ENCODE data around the gene ABLIM1. TPM values are rescaled to one million over a fixed set of nuclear protein-coding genes. Genes with fewer than 3 reads are reported as not detected.

The ABLIM1 gene
- total and polyA plus RNA-seq, 2 of the 13 experiments (the other 11 are each of a cell fraction or from before 2014, with no cell fraction given), result 59.4 to 92.7 TPM

- TF ChIP-seq ERF (CRISPR knock-in tag; IDR thresholded peaks at IDR 0.05) (0 out of 2 replicates have a peak, but pooled peaks have one; percentile 19), AGO2 (optimal IDR thresholded peaks at IDR 0.05; ENCODE audit: low read depth, low read length) (no peak), MAFK (conservative IDR thresholded peaks at IDR 0.05 in 1 of 2, IDR thresholded peaks at IDR 0.05 in 1 of 2; ENCODE audit: low read length in 2 of 2) (peak; percentile 58 to 77; a peak in 3 of 4 replicates), PAX8 (CRISPR knock-in tag; IDR thresholded peaks at IDR 0.05; ENCODE audit: borderline replicate concordance) (no peak), ZSCAN9 (CRISPR knock-in tag; IDR thresholded peaks at IDR 0.05; ENCODE audit: borderline replicate concordance) (peak; percentile 44; the same call in 1 of the 2 replicates), ZNF614 (CRISPR knock-in tag; IDR thresholded peaks at IDR 0.05; ENCODE audit: borderline replicate concordance) (0 out of 2 replicates have a peak, but pooled peaks have one; percentile 57), JUNB (CRISPR knock-in tag; IDR thresholded peaks at IDR 0.05; ENCODE audit: borderline replicate concordance) (peak; percentile 93), ZNF121 (CRISPR knock-in tag; IDR thresholded peaks at IDR 0.05) (no peak), FOXP4 (CRISPR knock-in tag; IDR thresholded peaks at IDR 0.05) (peak; percentile 92), HNRNPLL (IDR thresholded peaks at IDR 0.05; ENCODE audit: low read depth, low read length, poor library complexity, severe bottlenecking) (no peak), SALL1 (CRISPR knock-in tag; IDR thresholded peaks at IDR 0.05) (peak; percentile 55; the same call in 1 of the 2 replicates), MED1 (CRISPR knock-in tag; IDR thresholded peaks at IDR 0.05) (peak; percentile 51; the same call in 1 of the 2 replicates), LCORL (IDR thresholded peaks at IDR 0.05) (peak; percentile 78), LCORL (CRISPR knock-in tag; IDR thresholded peaks at IDR 0.05) (peak; percentile 98), ZSCAN20 (CRISPR knock-in tag; IDR thresholded peaks at IDR 0.05; ENCODE audit: borderline replicate concordance) (no peak), POGZ (CRISPR knock-in tag; IDR thresholded peaks at IDR 0.05) (0 out of 2 replicates have a peak, but pooled peaks have one; percentile 22), MAFF (IDR thresholded peaks at IDR 0.05; ENCODE audit: low read depth, low read length) (peak; percentile 71)
- TF ChIP-seq, protein P1, sequence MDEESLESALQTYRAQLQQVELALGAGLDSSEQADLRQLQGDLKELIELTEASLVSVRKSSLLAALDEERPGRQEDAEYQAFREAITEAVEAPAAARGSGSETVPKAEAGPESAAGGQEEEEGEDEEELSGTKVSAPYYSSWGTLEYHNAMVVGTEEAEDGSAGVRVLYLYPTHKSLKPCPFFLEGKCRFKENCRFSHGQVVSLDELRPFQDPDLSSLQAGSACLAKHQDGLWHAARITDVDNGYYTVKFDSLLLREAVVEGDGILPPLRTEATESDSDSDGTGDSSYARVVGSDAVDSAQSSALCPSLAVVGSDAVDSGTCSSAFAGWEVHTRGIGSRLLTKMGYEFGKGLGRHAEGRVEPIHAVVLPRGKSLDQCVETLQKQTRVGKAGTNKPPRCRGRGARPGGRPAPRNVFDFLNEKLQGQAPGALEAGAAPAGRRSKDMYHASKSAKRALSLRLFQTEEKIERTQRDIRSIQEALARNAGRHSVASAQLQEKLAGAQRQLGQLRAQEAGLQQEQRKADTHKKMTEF (CRISPR knock-in tag; IDR thresholded peaks at IDR 0.05), result peak; percentile 19; the same call in 1 of the 2 replicates
- TF ChIP-seq, protein P2, sequence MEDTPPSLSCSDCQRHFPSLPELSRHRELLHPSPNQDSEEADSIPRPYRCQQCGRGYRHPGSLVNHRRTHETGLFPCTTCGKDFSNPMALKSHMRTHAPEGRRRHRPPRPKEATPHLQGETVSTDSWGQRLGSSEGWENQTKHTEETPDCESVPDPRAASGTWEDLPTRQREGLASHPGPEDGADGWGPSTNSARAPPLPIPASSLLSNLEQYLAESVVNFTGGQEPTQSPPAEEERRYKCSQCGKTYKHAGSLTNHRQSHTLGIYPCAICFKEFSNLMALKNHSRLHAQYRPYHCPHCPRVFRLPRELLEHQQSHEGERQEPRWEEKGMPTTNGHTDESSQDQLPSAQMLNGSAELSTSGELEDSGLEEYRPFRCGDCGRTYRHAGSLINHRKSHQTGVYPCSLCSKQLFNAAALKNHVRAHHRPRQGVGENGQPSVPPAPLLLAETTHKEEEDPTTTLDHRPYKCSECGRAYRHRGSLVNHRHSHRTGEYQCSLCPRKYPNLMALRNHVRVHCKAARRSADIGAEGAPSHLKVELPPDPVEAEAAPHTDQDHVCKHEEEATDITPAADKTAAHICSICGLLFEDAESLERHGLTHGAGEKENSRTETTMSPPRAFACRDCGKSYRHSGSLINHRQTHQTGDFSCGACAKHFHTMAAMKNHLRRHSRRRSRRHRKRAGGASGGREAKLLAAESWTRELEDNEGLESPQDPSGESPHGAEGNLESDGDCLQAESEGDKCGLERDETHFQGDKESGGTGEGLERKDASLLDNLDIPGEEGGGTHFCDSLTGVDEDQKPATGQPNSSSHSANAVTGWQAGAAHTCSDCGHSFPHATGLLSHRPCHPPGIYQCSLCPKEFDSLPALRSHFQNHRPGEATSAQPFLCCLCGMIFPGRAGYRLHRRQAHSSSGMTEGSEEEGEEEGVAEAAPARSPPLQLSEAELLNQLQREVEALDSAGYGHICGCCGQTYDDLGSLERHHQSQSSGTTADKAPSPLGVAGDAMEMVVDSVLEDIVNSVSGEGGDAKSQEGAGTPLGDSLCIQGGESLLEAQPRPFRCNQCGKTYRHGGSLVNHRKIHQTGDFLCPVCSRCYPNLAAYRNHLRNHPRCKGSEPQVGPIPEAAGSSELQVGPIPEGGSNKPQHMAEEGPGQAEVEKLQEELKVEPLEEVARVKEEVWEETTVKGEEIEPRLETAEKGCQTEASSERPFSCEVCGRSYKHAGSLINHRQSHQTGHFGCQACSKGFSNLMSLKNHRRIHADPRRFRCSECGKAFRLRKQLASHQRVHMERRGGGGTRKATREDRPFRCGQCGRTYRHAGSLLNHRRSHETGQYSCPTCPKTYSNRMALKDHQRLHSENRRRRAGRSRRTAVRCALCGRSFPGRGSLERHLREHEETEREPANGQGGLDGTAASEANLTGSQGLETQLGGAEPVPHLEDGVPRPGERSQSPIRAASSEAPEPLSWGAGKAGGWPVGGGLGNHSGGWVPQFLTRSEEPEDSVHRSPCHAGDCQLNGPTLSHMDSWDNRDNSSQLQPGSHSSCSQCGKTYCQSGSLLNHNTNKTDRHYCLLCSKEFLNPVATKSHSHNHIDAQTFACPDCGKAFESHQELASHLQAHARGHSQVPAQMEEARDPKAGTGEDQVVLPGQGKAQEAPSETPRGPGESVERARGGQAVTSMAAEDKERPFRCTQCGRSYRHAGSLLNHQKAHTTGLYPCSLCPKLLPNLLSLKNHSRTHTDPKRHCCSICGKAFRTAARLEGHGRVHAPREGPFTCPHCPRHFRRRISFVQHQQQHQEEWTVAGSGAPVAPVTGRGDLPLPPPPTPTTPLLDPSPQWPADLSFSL (CRISPR knock-in tag; IDR thresholded peaks at IDR 0.05), result peak; percentile 65; the same call in 1 of the 2 replicates
Observed at GRCh38 chr10:114623661-114624294, 34.3 kb downstream of the ABLIM1 start (continued).

All from HepG2 (cell line).